ENCODE data around the gene MYF5.

DNA sequence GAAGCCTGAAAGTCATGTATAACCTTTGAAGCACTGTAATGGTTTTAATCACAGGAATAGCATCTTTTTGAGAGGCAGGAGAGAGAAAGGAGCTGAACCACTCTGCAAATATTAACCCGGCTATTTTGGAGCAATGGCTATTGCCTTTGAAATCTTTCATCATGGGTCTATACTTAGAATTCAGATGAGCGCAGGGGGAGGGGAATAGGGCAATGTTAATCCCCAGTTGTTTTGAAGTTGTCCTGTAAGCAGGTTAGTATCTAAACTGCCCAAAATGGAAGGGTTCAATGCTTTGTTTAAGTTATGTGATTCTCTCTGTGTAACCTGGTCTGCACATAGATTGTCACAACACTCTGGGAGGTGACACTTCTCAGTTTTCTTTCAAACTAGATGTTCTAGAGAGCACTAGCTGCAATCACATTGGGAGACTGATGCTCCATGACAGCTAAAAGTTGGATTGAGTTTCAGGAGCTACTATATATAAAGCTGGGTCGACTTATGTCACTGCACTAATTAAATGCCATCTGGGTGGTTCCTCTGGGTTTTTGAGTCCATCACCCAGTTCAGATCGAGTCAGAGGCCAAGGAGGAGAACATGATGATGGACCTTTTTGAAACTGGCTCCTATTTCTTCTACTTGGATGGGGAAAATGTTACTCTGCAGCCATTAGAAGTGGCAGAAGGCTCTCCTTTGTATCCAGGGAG lies 9.4 kb upstream of the MYF5 start, which contains the start of gene MYF6:
- TF ChIP-seq, protein P1, sequence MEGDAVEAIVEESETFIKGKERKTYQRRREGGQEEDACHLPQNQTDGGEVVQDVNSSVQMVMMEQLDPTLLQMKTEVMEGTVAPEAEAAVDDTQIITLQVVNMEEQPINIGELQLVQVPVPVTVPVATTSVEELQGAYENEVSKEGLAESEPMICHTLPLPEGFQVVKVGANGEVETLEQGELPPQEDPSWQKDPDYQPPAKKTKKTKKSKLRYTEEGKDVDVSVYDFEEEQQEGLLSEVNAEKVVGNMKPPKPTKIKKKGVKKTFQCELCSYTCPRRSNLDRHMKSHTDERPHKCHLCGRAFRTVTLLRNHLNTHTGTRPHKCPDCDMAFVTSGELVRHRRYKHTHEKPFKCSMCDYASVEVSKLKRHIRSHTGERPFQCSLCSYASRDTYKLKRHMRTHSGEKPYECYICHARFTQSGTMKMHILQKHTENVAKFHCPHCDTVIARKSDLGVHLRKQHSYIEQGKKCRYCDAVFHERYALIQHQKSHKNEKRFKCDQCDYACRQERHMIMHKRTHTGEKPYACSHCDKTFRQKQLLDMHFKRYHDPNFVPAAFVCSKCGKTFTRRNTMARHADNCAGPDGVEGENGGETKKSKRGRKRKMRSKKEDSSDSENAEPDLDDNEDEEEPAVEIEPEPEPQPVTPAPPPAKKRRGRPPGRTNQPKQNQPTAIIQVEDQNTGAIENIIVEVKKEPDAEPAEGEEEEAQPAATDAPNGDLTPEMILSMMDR (conservative IDR thresholded peaks at IDR 0.05; ENCODE audit: low read length) = no peak
- no peak for TF ChIP-seq EZH2phosphoT487 (IDR thresholded peaks at IDR 0.05; ENCODE audit: borderline replicate concordance)

All from Loucy (cell line).